Measurements from ENCODE around the gene FGFBP1. TPM values are rescaled to one million over a fixed set of nuclear protein-coding genes. Genes with fewer than 3 reads are reported as not detected.

The FGFBP1 gene
- polyA plus RNA-seq, 1 donor from 2014 or later, result not detected

GRCh38 chr4:15894393-15894792, 44.1 kb downstream of the FGFBP1 start:
- H3K4me2 ChIP-seq (ENCODE audit: low read length), result no peak overlapping the region
- no peak overlapping the region for H3K4me3 ChIP-seq (ENCODE audit: low read length)
- no peaks in the 10 kb centered on the region for H3K27me3 ChIP-seq (ENCODE audit: insufficient read depth, low read depth, low read length)
- H2AFZ ChIP-seq (ENCODE audit: low read depth, low read length), result no peak overlapping the region
- H3F3A ChIP-seq (ENCODE audit: insufficient read depth, low read length, poor library complexity, severe bottlenecking), result no peaks in the 10 kb centered on the region
- no peak overlapping the region for H3K9ac ChIP-seq (ENCODE audit: low read length)
- H3K9me3 ChIP-seq (ENCODE audit: low read length), result no peaks in the 10 kb centered on the region
- no peaks in the 10 kb centered on the region for H4K20me1 ChIP-seq (ENCODE audit: insufficient read depth)
- no peaks in the 10 kb centered on the region for H3K79me2 ChIP-seq (replicated peaks; ENCODE audit: insufficient read depth, low read length)
- TF ChIP-seq CTCF (IDR thresholded peaks at IDR 0.05; ENCODE audit: poor library complexity, severe bottlenecking) (no peak), EP300 (conservative IDR thresholded peaks at IDR 0.05; ENCODE audit: poor library complexity, severe bottlenecking) (no peak), MXI1 (conservative IDR thresholded peaks at IDR 0.05; ENCODE audit: poor library complexity, severe bottlenecking) (no peak), REST (IDR thresholded peaks at IDR 0.05; ENCODE audit: borderline replicate concordance) (no peak), SMC3 (conservative IDR thresholded peaks at IDR 0.05; ENCODE audit: poor library complexity) (no peak)
- no peaks in the 10 kb centered on the region for H3K36me3 ChIP-seq (ENCODE audit: insufficient read depth, low read length)
- no peak overlapping the region for H3K27ac ChIP-seq (ENCODE audit: low read length)
- H3K9me2 ChIP-seq (ENCODE audit: insufficient read depth, low read length), result no peaks in the 10 kb centered on the region

GRCh38 chr4:15893962-15894361, 44.6 kb downstream of the FGFBP1 start:
- H3K4me2 ChIP-seq (ENCODE audit: low read length), result no peak overlapping the region
- H3K27ac ChIP-seq (ENCODE audit: low read length), result no peak overlapping the region
- no peak for TF ChIP-seq TAF1 (IDR thresholded peaks at IDR 0.05; ENCODE audit: low read depth)
- no peak for TF ChIP-seq REST (IDR thresholded peaks at IDR 0.05; ENCODE audit: borderline replicate concordance)
- TF ChIP-seq CTCF (IDR thresholded peaks at IDR 0.05; ENCODE audit: poor library complexity, severe bottlenecking), result no peak
- TF ChIP-seq MXI1 (conservative IDR thresholded peaks at IDR 0.05; ENCODE audit: poor library complexity, severe bottlenecking), result no peak
- TF ChIP-seq RAD21 (conservative IDR thresholded peaks at IDR 0.05), result no peak
- TF ChIP-seq EZH2 (IDR thresholded peaks at IDR 0.05; ENCODE audit: borderline replicate concordance, insufficient read depth, low read length, poor library complexity, severe bottlenecking), result no peak
- no peak for TF ChIP-seq EP300 (conservative IDR thresholded peaks at IDR 0.05; ENCODE audit: poor library complexity, severe bottlenecking)
- TF ChIP-seq POLR2AphosphoS5 (IDR thresholded peaks at IDR 0.05), result no peak
- no peak for TF ChIP-seq SMC3 (conservative IDR thresholded peaks at IDR 0.05; ENCODE audit: poor library complexity)
- H3K27me3 ChIP-seq (ENCODE audit: insufficient read depth, low read depth, low read length), result no peaks in the 10 kb centered on the region
- H2AFZ ChIP-seq (ENCODE audit: low read depth, low read length), result no peak overlapping the region
- H3K9me2 ChIP-seq (ENCODE audit: insufficient read depth, low read length), result no peaks in the 10 kb centered on the region
- no peak overlapping the region for H3K4me3 ChIP-seq (ENCODE audit: low read length)
- H3K9me3 ChIP-seq (ENCODE audit: low read length), result no peaks in the 10 kb centered on the region
- no peak overlapping the region for H3K9ac ChIP-seq (ENCODE audit: low read length)
- no peaks in the 10 kb centered on the region for H4K20me1 ChIP-seq (ENCODE audit: insufficient read depth)
- H3K36me3 ChIP-seq (ENCODE audit: insufficient read depth, low read length), result no peaks in the 10 kb centered on the region
- no peaks in the 10 kb centered on the region for H3F3A ChIP-seq (ENCODE audit: insufficient read depth, low read length, poor library complexity, severe bottlenecking)
- H3K79me2 ChIP-seq (replicated peaks; ENCODE audit: insufficient read depth, low read length), result no peaks in the 10 kb centered on the region

Data from neural cell (in vitro differentiated cells).